SU-DHL-6 (cell line): ENCODE results near the gene PHACTR2.

ENCODE experiments used
- CTCF ChIP-seq: fragments of 200-600 bp; sonication (generic); IDR thresholded peaks from one replicate; pipeline ENCODE4 v1.5.1; 2017; ENCODE audit warnings: antibody characterized with exemption, mild to moderate bottlenecking, low read length, moderate library complexity; ENCODE audit not compliant: insufficient read depth, poor library complexity, severe bottlenecking
- EZH2phosphoT487 ChIP-seq: fragments of 200-600 bp; sonication (generic), shearing (Covaris generic); conservative IDR thresholded peaks from 2 replicates; pipeline ENCODE4 v1.6.1; 2018; ENCODE audit warnings: mild to moderate bottlenecking, antibody characterized with exemption, low read length, moderate library complexity, mixed read lengths

- no peak for TF ChIP-seq CTCF
- no peak for TF ChIP-seq EZH2phosphoT487
These were observed 105.3 kb downstream of the PHACTR2 start for GRCh38 chr6:143783077-143783476.
